ENCODE measurements around the gene CCDC187. TPM values are rescaled to one million over a fixed set of nuclear protein-coding genes. Genes with fewer than 3 reads are reported as not detected.
"Not testable (repeated sequence)": the region's sequence is repeated elsewhere in the genome, so short reads cannot be mapped to it uniquely, and the experiment has no call there.

Gene CCDC187
- total RNA-seq, 1 experiment from 2014 or later = not detected

DNA sequence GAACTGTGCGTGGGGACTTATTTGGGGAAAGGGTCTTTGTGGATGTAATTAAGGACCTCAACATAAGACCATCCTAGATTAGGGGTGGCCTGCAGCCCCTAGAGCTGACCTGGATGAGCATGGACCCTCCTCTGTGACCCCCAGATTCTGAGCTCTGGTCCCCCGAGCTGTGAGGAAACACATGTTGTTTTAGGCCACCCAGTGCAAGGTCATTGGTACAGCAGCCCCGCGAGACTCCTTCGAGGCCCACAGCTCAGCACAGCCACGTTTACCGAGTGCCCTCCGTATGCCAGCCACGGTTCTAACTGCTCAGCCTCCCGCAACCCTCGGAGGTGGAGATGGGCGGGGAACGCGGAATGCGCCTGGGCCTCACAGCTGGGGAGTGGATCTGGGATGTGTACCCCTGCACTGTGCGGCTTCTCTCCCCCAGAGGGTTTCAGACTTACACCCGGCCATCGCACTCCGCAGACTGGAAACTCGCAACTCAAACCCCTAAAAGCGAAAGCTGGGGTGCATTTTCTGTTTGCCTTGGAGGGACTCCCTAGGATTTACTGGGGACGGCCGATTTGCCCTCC lies 18.9 kb upstream of the CCDC187 start:
- no peaks in the 10 kb centered on the region for H3K36me3 ChIP-seq
- H3K4me3 ChIP-seq = no peak overlapping the region
- no peak for DNase-seq
- H3K9me3 ChIP-seq = no peaks in the 10 kb centered on the region
- no peaks in the 10 kb centered on the region for H3K27me3 ChIP-seq

DNA sequence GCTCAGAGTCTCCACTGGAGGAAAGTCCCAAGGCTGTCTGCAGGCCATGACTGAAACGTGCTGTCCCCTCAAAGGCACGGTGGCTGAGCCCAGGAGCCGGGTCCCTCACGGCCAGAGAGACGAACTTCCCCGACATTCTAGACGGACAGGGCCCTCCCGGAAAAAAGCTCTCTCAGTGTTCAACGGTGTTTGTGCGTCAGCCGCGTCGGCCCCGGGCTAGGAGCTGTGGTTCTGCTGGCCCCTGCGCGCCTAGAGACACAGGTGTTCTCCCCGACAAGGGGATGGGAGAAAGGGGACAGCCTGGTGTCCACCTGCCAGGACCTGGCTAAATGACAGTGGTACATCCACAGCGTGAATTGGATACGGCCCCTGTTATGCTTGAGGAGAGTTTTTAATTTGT lies 17.7 kb upstream of the CCDC187 start:
- H3K4me3 ChIP-seq = no peak overlapping the region
- no peaks in the 10 kb centered on the region for H3K27me3 ChIP-seq
- no peaks in the 10 kb centered on the region for H3K9me3 ChIP-seq
- no peaks in the 10 kb centered on the region for H3K36me3 ChIP-seq
- no peak for DNase-seq

DNA sequence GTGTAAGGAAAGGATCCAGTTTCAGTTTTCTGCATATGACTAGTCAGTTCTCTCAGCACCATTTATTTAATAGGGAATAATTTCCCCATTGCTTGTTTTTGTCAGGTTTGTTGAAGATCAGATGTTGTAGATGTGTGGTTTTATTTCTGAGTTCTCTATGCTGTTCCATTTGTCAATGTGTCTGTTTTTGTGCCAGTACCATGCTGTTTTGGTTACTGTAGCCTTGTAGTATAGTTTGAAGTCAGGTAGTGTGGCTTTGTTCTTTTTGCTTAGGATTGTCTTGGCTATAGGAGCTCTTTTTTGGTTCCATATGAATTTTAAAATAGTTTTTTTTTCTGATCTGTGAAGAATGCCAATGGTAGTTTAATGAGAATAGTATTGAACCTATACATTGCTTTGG lies 17.1 kb upstream of the CCDC187 start:
- H3K27me3 ChIP-seq, H3K9me3 ChIP-seq, H3K4me3 ChIP-seq, H3K36me3 ChIP-seq, DNase-seq: not testable (repeated sequence)

GRCh38 chr9:136319955-136320354 lies 16.1 kb upstream of the CCDC187 start:
- H3K27me3 ChIP-seq, H3K9me3 ChIP-seq, H3K4me3 ChIP-seq, H3K36me3 ChIP-seq, DNase-seq: not testable (repeated sequence)

GRCh38 chr9:136319244-136319643 lies 15.3 kb upstream of the CCDC187 start:
- not testable (repeated sequence) for DNase-seq, H3K4me3 ChIP-seq, H3K36me3 ChIP-seq, H3K27me3 ChIP-seq, H3K9me3 ChIP-seq

GRCh38 chr9:136318776-136319241 lies 14.9 kb upstream of the CCDC187 start:
- no peak overlapping the region for H3K4me3 ChIP-seq
- no peaks in the 10 kb centered on the region for H3K9me3 ChIP-seq
- no peaks in the 10 kb centered on the region for H3K36me3 ChIP-seq
- no peaks in the 10 kb centered on the region for H3K27me3 ChIP-seq
- no peak for DNase-seq

- Histone ChIP-seq H3K9me3 (no peaks in the 10 kb centered on the region), H3K36me3 (no peaks in the 10 kb centered on the region), H3K4me3 (no peak overlapping the region), H3K27me3 (no peaks in the 10 kb centered on the region)
- DNase-seq = no peak
Measured at GRCh38 chr9:136318111-136318775, 14.3 kb upstream of the CCDC187 start.

- H3K9me3 ChIP-seq = no peaks in the 10 kb centered on the region
- no peak for DNase-seq
- H3K4me3 ChIP-seq = no peak overlapping the region
- H3K27me3 ChIP-seq = no peaks in the 10 kb centered on the region
- no peaks in the 10 kb centered on the region for H3K36me3 ChIP-seq
Measured at GRCh38 chr9:136317695-136318094, 13.8 kb upstream of the CCDC187 start.

GRCh38 chr9:136316896-136317676 lies 13.2 kb upstream of the CCDC187 start:
- no peaks in the 10 kb centered on the region for H3K27me3 ChIP-seq
- H3K36me3 ChIP-seq = no peaks in the 10 kb centered on the region
- no peaks in the 10 kb centered on the region for H3K9me3 ChIP-seq
- no peak overlapping the region for H3K4me3 ChIP-seq
- no peak for DNase-seq

- no peaks in the 10 kb centered on the region for H3K36me3 ChIP-seq
- no peak for DNase-seq
- H3K27me3 ChIP-seq = no peaks in the 10 kb centered on the region
Measured at GRCh38 chr9:136316271-136316751, 12.4 kb upstream of the CCDC187 start.

GRCh38 chr9:136314944-136315343 lies 11.1 kb upstream of the CCDC187 start:
- H3K27me3 ChIP-seq = no peaks in the 10 kb centered on the region
- DNase-seq = no peak
- no peaks in the 10 kb centered on the region for H3K36me3 ChIP-seq
- no peak overlapping the region for H3K4me3 ChIP-seq
- H3K9me3 ChIP-seq = no peaks in the 10 kb centered on the region

More at GRCh38 chr9:136316271-136316751, 12.4 kb upstream of the CCDC187 start:
- no peaks in the 10 kb centered on the region for H3K9me3 ChIP-seq
- no peak overlapping the region for H3K4me3 ChIP-seq

- no peak for DNase-seq
- H3K9me3 ChIP-seq = no peaks in the 10 kb centered on the region
- no peaks in the 10 kb centered on the region for H3K27me3 ChIP-seq
- no peak overlapping the region for H3K4me3 ChIP-seq
- no peaks in the 10 kb centered on the region for H3K36me3 ChIP-seq
Measured at GRCh38 chr9:136314056-136314416, 10.1 kb upstream of the CCDC187 start.

DNA sequence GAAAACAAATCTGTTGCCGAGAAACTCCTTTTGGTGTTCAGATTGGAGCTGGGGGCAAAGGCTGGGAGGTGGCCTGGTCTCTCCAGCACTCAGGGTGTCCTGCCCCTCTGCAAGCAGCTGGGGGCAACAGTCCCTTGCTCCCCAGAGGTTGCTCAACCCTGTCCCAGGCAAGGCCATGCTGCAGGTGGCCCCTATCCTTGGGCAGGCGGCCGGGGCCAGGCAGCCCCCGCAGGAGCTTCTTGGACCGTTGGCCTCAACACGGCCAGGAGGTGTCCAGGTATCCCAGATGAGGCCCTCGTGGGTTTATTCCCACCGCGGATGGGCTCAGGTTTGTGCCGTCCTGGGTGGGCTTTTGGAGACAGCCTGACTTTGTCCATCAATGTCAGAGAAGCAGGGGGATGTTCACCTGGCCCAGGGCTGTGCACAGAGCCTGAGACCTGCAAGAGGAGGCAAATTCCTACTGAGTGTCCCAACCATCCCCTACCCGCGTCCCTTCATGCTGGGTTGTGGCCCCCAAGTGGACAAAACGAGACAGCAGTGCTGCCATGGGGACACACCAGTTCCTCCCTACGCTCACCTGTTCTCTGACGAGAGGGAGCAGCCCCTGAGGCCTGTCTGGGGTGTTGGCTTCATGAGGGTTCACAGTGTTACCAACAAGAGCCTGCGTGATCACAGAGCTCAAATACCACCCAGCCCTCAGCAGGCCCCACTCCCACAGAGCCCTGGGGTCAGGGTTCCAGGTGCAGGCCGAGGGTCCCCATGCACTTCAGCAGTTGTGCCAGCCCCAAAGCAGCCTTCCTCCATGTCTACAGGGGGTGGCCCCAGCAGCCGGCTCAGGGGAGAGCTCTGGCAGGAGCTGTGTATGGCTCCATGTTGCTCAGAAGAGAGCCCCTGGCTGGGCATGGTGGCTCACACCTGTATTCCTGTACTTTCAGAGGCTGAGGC lies 9.5 kb upstream of the CCDC187 start:
- no peak for DNase-seq
- H3K27me3 ChIP-seq = no peaks in the 10 kb centered on the region

DNA sequence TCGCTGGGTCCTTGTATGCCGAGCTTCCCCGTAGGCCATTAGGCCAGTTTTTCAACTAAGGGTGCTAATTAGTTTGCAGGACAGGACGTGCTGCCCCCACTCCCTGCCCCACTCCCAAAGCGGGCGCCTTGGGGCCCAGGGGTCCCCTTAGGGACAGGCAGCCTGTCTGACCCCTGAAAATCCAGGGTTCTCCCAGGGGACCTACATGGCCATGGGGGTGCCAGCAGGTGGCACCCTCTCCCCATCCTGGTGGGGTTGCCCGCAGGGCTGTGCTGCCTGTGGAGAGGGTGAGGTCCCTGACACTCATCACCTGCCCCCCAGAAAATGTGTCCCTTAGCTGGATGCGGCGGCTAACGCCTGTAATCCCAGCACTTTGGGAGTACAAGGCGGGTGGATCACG lies 8.5 kb upstream of the CCDC187 start:
- H3K36me3 ChIP-seq = no peaks in the 10 kb centered on the region
- H3K27me3 ChIP-seq = no peaks in the 10 kb centered on the region
- DNase-seq = peak; percentile 26
- no peaks in the 10 kb centered on the region for H3K9me3 ChIP-seq
- no peak overlapping the region for H3K4me3 ChIP-seq

More for the DNA sequence above, 9.5 kb upstream of the CCDC187 start:
- H3K36me3 ChIP-seq = no peaks in the 10 kb centered on the region
- H3K9me3 ChIP-seq = no peaks in the 10 kb centered on the region
- H3K4me3 ChIP-seq = no peak overlapping the region

DNA sequence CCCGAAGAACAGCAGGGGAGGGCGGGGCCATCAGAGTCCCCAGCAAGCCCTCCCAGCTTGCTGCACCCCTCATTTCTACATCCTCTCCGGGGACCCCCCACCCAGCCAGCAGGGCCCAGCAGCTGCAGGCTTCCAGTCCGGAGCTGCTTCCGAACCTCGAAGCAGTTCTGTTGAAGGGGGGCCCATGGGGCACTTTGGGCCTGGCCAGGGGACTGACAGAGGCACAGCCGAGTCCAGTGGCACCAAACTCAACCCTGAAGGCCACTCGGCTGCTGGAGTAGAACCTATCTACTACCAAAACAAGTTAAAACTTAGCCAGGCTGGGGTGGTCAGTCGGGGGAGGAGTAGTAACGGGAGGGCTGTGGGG lies 8.1 kb upstream of the CCDC187 start:
- no peak overlapping the region for H3K4me3 ChIP-seq
- no peaks in the 10 kb centered on the region for H3K9me3 ChIP-seq
- no peaks in the 10 kb centered on the region for H3K36me3 ChIP-seq
- no peak for DNase-seq
- H3K27me3 ChIP-seq = no peaks in the 10 kb centered on the region

- H3K36me3 ChIP-seq = no peaks in the 10 kb centered on the region
- no peaks in the 10 kb centered on the region for H3K9me3 ChIP-seq
- no peak for DNase-seq
- H3K4me3 ChIP-seq = no peak overlapping the region
- no peaks in the 10 kb centered on the region for H3K27me3 ChIP-seq
Measured at GRCh38 chr9:136311051-136312008, 7.4 kb upstream of the CCDC187 start.
